Measurements from ENCODE around the gene LRRTM3. TPM values are rescaled to one million over a fixed set of nuclear protein-coding genes. Genes with fewer than 3 reads are reported as not detected.

The LRRTM3 gene
- total and polyA plus RNA-seq, 4 donors: 0.02 to 0.68 (median 0.06) TPM; not detected in 1

DNA sequence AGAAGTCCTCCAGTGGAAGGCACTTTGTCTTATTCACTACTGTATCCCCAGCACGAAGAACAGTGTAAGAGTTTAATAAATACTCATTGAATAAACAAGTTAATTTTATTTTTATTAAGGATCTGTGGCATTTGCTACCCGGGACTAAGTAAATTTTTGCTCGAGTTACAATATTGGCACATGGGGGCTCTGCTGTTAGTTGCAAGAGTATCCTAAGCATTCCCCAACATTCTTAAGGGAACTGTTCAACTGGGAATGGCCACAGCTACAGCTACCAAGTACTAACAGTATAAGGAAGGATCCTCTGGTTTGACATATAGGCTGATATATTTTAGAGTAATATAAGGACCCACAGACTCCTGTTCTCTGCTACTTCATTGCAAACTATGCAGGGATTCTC, 8.7 kb upstream of the LRRTM3 start:
- Histone ChIP-seq H3K27me3 (ENCODE audit: control insufficient read depth in 3 of 3, insufficient read depth in 3 of 3, low read length in 2 of 3) (no peaks in the 10 kb centered on the region), H3K9ac (ENCODE audit: insufficient read depth in 1 of 2, low read length in 2 of 2) (no peak overlapping the region), H3K4me3 (no peak overlapping the region), H3K27ac (ENCODE audit: low read depth in 1 of 2, low read length in 1 of 2) (no peak overlapping the region), H3K9me3 (ENCODE audit: control insufficient read depth in 4 of 4, insufficient read depth in 3 of 4, low read length in 3 of 4) (no peaks in the 10 kb centered on the region), H3K36me3 (ENCODE audit: control insufficient read depth in 4 of 4, insufficient read depth in 4 of 4, low read length in 4 of 4) (no peaks in the 10 kb centered on the region), H3K4me1 (ENCODE audit: control insufficient read depth in 5 of 5, insufficient read depth in 5 of 5, low read length in 5 of 5) (peaks cover 0 to 3% (median 0%) of the 10 kb centered on the region in 5 donors)
- ATAC-seq (ENCODE audit: insufficient read depth, low FRiP score) (no peak), DNase-seq (no peak)
- TF ChIP-seq, protein P1, sequence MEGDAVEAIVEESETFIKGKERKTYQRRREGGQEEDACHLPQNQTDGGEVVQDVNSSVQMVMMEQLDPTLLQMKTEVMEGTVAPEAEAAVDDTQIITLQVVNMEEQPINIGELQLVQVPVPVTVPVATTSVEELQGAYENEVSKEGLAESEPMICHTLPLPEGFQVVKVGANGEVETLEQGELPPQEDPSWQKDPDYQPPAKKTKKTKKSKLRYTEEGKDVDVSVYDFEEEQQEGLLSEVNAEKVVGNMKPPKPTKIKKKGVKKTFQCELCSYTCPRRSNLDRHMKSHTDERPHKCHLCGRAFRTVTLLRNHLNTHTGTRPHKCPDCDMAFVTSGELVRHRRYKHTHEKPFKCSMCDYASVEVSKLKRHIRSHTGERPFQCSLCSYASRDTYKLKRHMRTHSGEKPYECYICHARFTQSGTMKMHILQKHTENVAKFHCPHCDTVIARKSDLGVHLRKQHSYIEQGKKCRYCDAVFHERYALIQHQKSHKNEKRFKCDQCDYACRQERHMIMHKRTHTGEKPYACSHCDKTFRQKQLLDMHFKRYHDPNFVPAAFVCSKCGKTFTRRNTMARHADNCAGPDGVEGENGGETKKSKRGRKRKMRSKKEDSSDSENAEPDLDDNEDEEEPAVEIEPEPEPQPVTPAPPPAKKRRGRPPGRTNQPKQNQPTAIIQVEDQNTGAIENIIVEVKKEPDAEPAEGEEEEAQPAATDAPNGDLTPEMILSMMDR (IDR thresholded peaks at IDR 0.05; ENCODE audit: control extremely low read depth, extremely low read depth): no peak
- 54 to 56% methylated on average over 3 of the region's 3 CpGs for WGBS, 2 donors

DNA sequence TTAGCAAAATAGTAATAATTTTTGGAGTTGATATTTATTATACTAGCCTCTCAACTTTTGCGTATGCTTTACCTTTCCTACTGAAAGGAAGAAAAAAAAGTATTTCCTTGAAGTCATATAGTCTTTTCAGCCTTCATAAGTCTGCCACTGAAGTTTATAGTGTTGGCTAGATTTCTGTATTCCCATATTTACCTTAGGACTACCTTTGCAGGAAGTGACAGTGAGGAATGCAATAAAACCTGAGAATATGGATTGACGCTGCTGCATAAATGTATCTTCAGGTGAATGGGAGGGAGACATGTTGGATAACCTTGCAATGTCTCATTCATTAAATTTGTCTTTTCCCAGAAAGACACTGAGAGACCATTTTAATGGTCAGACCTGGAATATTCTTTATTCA, 6.6 kb upstream of the LRRTM3 start:
- DNase-seq (no peak), ATAC-seq (ENCODE audit: insufficient read depth, low FRiP score) (no peak)
- Histone ChIP-seq H3K36me3 (ENCODE audit: control insufficient read depth in 4 of 4, insufficient read depth in 4 of 4, low read length in 4 of 4) (no peaks in the 10 kb centered on the region), H3K9ac (ENCODE audit: insufficient read depth in 1 of 2, low read length in 2 of 2) (no peak overlapping the region), H3K4me3 (no peak overlapping the region), H3K9me3 (ENCODE audit: control insufficient read depth in 4 of 4, insufficient read depth in 3 of 4, low read length in 3 of 4) (no peaks in the 10 kb centered on the region), H3K4me1 (ENCODE audit: control insufficient read depth in 5 of 5, insufficient read depth in 5 of 5, low read length in 5 of 5) (peaks cover 0 to 3% (median 0%) of the 10 kb centered on the region in 5 donors), H3K27ac (ENCODE audit: low read depth in 1 of 2, low read length in 1 of 2) (no peak overlapping the region), H3K27me3 (ENCODE audit: control insufficient read depth in 3 of 3, insufficient read depth in 3 of 3, low read length in 2 of 3) (no peaks in the 10 kb centered on the region)
- TF ChIP-seq, protein P1 (IDR thresholded peaks at IDR 0.05; ENCODE audit: control extremely low read depth, extremely low read depth): no peak
- 89 to 96% methylated on average over 2 of the region's 2 CpGs for WGBS, 2 donors

DNA sequence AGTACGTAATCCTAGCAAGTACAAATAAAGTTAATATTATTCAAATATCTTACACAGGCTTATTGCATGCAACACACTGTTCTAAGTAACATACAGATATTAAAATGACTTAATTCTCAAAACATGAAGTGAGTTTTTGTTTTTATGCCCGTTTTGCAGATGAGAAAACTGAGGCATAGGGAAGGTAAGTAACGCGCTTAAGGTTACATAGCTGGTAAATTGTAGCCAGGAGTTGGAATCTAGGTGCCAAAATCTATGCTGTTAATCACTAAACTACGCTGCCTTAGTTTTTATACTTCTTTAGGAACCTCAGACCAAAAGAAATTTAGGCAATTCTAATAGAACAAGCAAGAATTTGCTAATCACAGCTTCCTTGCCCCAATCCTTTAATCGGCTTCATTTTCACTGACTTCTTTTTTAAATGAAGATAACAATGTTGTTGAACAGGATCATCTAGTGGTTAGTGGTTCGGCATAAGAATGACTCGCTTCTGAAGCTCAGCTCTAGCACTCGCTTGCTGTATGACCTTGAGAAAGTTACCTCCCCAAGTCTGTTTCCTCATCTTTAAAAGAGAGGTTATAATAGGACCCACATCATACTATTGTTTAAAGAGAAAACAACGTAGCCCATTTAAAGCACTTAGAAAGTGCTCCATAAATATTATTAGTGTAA, 1.0 kb upstream of the LRRTM3 start:
- no peak for DNase-seq
- Histone ChIP-seq H3K4me3 (no peak overlapping the region), H3K36me3 (ENCODE audit: control insufficient read depth in 4 of 4, insufficient read depth in 4 of 4, low read length in 4 of 4) (no peaks in the 10 kb centered on the region), H3K4me1 (ENCODE audit: control insufficient read depth in 5 of 5, insufficient read depth in 5 of 5, low read length in 5 of 5) (peaks cover 0 to 37% (median 4%) of the 10 kb centered on the region in 5 donors), H3K27me3 (ENCODE audit: control insufficient read depth in 3 of 3, insufficient read depth in 3 of 3, low read length in 2 of 3) (peaks cover 2 to 21% (median 4%) of the 10 kb centered on the region in 3 donors), H3K27ac (ENCODE audit: low read depth in 1 of 2, low read length in 1 of 2) (no peak overlapping the region), H3K9me3 (ENCODE audit: control insufficient read depth in 4 of 4, insufficient read depth in 3 of 4, low read length in 3 of 4) (no peaks in the 10 kb centered on the region), H3K9ac (ENCODE audit: insufficient read depth in 1 of 2, low read length in 2 of 2) (no peak overlapping the region)
- TF ChIP-seq, protein P1 (IDR thresholded peaks at IDR 0.05; ENCODE audit: control extremely low read depth, extremely low read depth): no peak
- 60 to 65% methylated on average over 10 of the region's 10 CpGs for WGBS, 2 donors
- no peak for ATAC-seq (ENCODE audit: insufficient read depth, low FRiP score)
